PC-3 (cell line): ENCODE measurements around the gene TAF10. TPM values are rescaled to one million over a fixed set of nuclear protein-coding genes. Genes with fewer than 3 reads are reported as not detected.

ENCODE experiments used
- ATAC-seq: fragments of 200-7000 bp; cut with Tn5 transposase; 2 replicates; pipeline ENCODE4 v1.9.1; 2020; ENCODE audit warnings: mild to moderate bottlenecking, moderate library complexity
- BruUV-seq: library from RNA; stranded (reverse); fragments of 400-500 nt; replicated peaks from 2 replicates; lab custom pipeline; 2021; lab: Mats Ljungman, UMichigan
- CTCF ChIA-PET: fragments of 300-600 bp; sonication (Branson Sonifier 250); formaldehyde crosslinking; loops from one replicate; lab custom pipeline; 2022; ENCODE audit warnings: antibody characterized with exemption; lab: Charles Lee
- POLR2A ChIA-PET: fragments of 300-600 bp; sonication (Branson Sonifier 250); formaldehyde crosslinking; loops from one replicate; lab custom pipeline; 2022; ENCODE audit warnings: antibody characterized with exemption; ENCODE audit not compliant: unreplicated experiment; lab: Charles Lee
- DNase-seq: peaks from one replicate; pipeline ENCODE4 v3.0.0-alpha.2; 2015
- H2AFZ ChIP-seq: fragments of 300-600 bp; sonication (generic); 2 replicates; pipeline ENCODE4 v1.6.0; 2016; ENCODE audit warnings: antibody characterized with exemption, low read length
- H3F3A ChIP-seq: fragments of 300-600 bp; sonication (generic); one replicate; pipeline ENCODE4 v1.6.0; 2017; ENCODE audit warnings: antibody characterized with exemption, low read length, control low read depth, mild to moderate bottlenecking; ENCODE audit not compliant: unreplicated experiment
- H3K27ac ChIP-seq: fragments of 300-600 bp; sonication (generic); 2 replicates; pipeline ENCODE4 v1.5.1; 2016; ENCODE audit warnings: mild to moderate bottlenecking, low read length
- H3K27me3 ChIP-seq: fragments of 300-600 bp; sonication (generic); 2 replicates; pipeline ENCODE4 v1.6.1; 2016; ENCODE audit warnings: low read length, mixed read lengths
- H3K36me3 ChIP-seq: fragments of 300-600 bp; sonication (generic); 2 replicates; pipeline ENCODE4 v1.6.1; 2016; ENCODE audit warnings: low read depth, mixed run types, low read length, mixed read lengths
- H3K4me1 ChIP-seq: fragments of 300-600 bp; sonication (generic); 2 replicates; pipeline ENCODE4 v1.5.1; 2016; ENCODE audit warnings: low read length; ENCODE audit not compliant: insufficient read depth
- H3K4me2 ChIP-seq: fragments of 300-600 bp; sonication (generic); 2 replicates; pipeline ENCODE4 v1.6.0; 2016; ENCODE audit warnings: low read length
- H3K4me3 ChIP-seq: fragments of 300-600 bp; sonication (generic); 2 replicates; pipeline ENCODE4 v1.5.1; 2016; ENCODE audit warnings: mild to moderate bottlenecking, low read length, mixed read lengths
- H3K79me2 ChIP-seq: fragments of 300-600 bp; sonication (generic); 2 replicates; pipeline ENCODE4 v1.6.1; 2017; ENCODE audit warnings: low read length, mixed read lengths
- H3K9ac ChIP-seq: fragments of 300-600 bp; sonication (generic); 2 replicates; pipeline ENCODE4 v1.6.0; 2016; ENCODE audit warnings: mild to moderate bottlenecking, low read length
- H3K9me2 ChIP-seq: fragments of 300-600 bp; sonication (generic); replicated peaks from 2 replicates; pipeline ENCODE4 v1.6.1; 2016; ENCODE audit warnings: mixed run types, low read length, mixed read lengths
- H3K9me3 ChIP-seq: fragments of 300-600 bp; sonication (generic); 2 replicates; pipeline ENCODE4 v1.6.1; 2016; ENCODE audit warnings: low read length, mixed read lengths
- H4K20me1 ChIP-seq: fragments of 300-600 bp; sonication (generic); 2 replicates; pipeline ENCODE4 v1.6.1; 2016; ENCODE audit warnings: low read length, mixed read lengths
- CTCF ChIP-seq: fragments of 300-600 bp; sonication (generic); conservative IDR thresholded peaks from 2 replicates; pipeline ENCODE4 v1.5.1; 2017; ENCODE audit warnings: antibody characterized with exemption, low read depth, mild to moderate bottlenecking, low read length
- EZH2 ChIP-seq: fragments of 300-600 bp; sonication (generic); IDR thresholded peaks from one replicate; pipeline ENCODE4 v1.6.1; 2017; ENCODE audit warnings: antibody characterized with exemption, mild to moderate bottlenecking, low read length; ENCODE audit not compliant: unreplicated experiment
- EZH2phosphoT487 ChIP-seq: fragments of 300-600 bp; sonication (generic); IDR thresholded peaks from 2 replicates; pipeline ENCODE4 v1.6.1; 2018; ENCODE audit warnings: mild to moderate bottlenecking, antibody characterized with exemption, low read length, borderline replicate concordance
- intact Hi-C: fragments of 100-400 bp; cut with micrococcal nuclease; formaldehyde crosslinking; loops from 2 replicates; pipeline ENCODE4 v1.9.0; 2023
- total RNA-seq: library from RNA; depleted of rRNA; stranded (reverse); fragments of >200 nt; gene quantifications from 2 replicates; pipeline ENCODE4 v1.2.3, GENCODE V29; 2014

The TAF10 gene
- total RNA-seq, 1 experiment from 2014 or later, result 102 TPM

- ATAC-seq, result no peak
- no TSS peak for BruUV-seq
- no peaks in the 10 kb centered on the region for H3K9me2 ChIP-seq
- H3K9ac ChIP-seq, result no peak overlapping the region
- peaks cover 22% of the 10 kb centered on the region for H3K4me1 ChIP-seq
- no peak overlapping the region for H2AFZ ChIP-seq
- no peak overlapping the region for H3K27ac ChIP-seq
- ChIA-PET CTCF (no interaction called here), POLR2A (no interaction called here)
- H3K4me2 ChIP-seq, result no peak overlapping the region
- H3K27me3 ChIP-seq, result no peaks in the 10 kb centered on the region
- DNase-seq, result no peak
- no peaks in the 10 kb centered on the region for H3K36me3 ChIP-seq
- no peak for TF ChIP-seq CTCF
- no peak for TF ChIP-seq EZH2
- no peak for TF ChIP-seq EZH2phosphoT487
- no peaks in the 10 kb centered on the region for H3K9me3 ChIP-seq
- H3F3A ChIP-seq, result no peaks in the 10 kb centered on the region
- H3K4me3 ChIP-seq, result no peak overlapping the region
- H3K79me2 ChIP-seq, result peaks cover 4% of the 10 kb centered on the region
- H4K20me1 ChIP-seq, result no peaks in the 10 kb centered on the region
- intact Hi-C loops, result no loop called here
Observed at GRCh38 chr11:6616596-6617250, 4.7 kb upstream of the TAF10 start.

- H3K4me1 ChIP-seq, result peaks cover 26% of the 10 kb centered on the region
- no peak overlapping the region for H3K27ac ChIP-seq
- no TSS peak for BruUV-seq
- H4K20me1 ChIP-seq, result no peaks in the 10 kb centered on the region
- ChIA-PET POLR2A (no interaction called here), CTCF (no interaction called here)
- no peaks in the 10 kb centered on the region for H3K27me3 ChIP-seq
- no peak overlapping the region for H3K4me3 ChIP-seq
- ATAC-seq, result no peak
- intact Hi-C loops, result no loop called here
- TF ChIP-seq CTCF (no peak), EZH2phosphoT487 (no peak), EZH2 (no peak)
- H3K9me2 ChIP-seq, result no peaks in the 10 kb centered on the region
- H2AFZ ChIP-seq, result no peak overlapping the region
- DNase-seq, result no peak
- peaks cover 2% of the 10 kb centered on the region; the same call in 1 of the 2 replicates for H3K36me3 ChIP-seq
- no peaks in the 10 kb centered on the region for H3K9me3 ChIP-seq
- no peaks in the 10 kb centered on the region for H3F3A ChIP-seq
- H3K79me2 ChIP-seq, result peaks cover 11% of the 10 kb centered on the region
- no peak overlapping the region for H3K4me2 ChIP-seq
- H3K9ac ChIP-seq, result no peak overlapping the region
Observed at GRCh38 chr11:6615882-6616585, 4.0 kb upstream of the TAF10 start.

GRCh38 chr11:6615046-6615445, 3.0 kb upstream of the TAF10 start:
- H3K4me3 ChIP-seq, result no peak overlapping the region
- no peaks in the 10 kb centered on the region for H3K27me3 ChIP-seq
- no peak overlapping the region for H3K4me2 ChIP-seq
- intact Hi-C loops, result no loop called here
- no peaks in the 10 kb centered on the region for H4K20me1 ChIP-seq
- ChIA-PET POLR2A (no interaction called here), CTCF (no interaction called here)
- H3K27ac ChIP-seq, result no peak overlapping the region
- peaks cover 18% of the 10 kb centered on the region for H3K79me2 ChIP-seq
- H2AFZ ChIP-seq, result no peak overlapping the region
- BruUV-seq, result no TSS peak
- peaks cover 11% of the 10 kb centered on the region; the same call in 1 of the 2 replicates for H3K36me3 ChIP-seq
- no peaks in the 10 kb centered on the region for H3F3A ChIP-seq
- no peaks in the 10 kb centered on the region for H3K9me3 ChIP-seq
- no peaks in the 10 kb centered on the region for H3K9me2 ChIP-seq
- no peak for DNase-seq
- TF ChIP-seq EZH2phosphoT487, result no peak
- TF ChIP-seq CTCF, result no peak
- no peak for TF ChIP-seq EZH2
- no peak overlapping the region for H3K9ac ChIP-seq
- H3K4me1 ChIP-seq, result peaks cover 28% of the 10 kb centered on the region
- ATAC-seq, result no peak
